ENCODE results near the gene OTOGL. TPM values are rescaled to one million over a fixed set of nuclear protein-coding genes. Genes with fewer than 3 reads are reported as not detected.

The OTOGL gene
- total RNA-seq, 4 donors from 2014 or later, result 0.13 to 1.7 (median 0.23) TPM

DNA sequence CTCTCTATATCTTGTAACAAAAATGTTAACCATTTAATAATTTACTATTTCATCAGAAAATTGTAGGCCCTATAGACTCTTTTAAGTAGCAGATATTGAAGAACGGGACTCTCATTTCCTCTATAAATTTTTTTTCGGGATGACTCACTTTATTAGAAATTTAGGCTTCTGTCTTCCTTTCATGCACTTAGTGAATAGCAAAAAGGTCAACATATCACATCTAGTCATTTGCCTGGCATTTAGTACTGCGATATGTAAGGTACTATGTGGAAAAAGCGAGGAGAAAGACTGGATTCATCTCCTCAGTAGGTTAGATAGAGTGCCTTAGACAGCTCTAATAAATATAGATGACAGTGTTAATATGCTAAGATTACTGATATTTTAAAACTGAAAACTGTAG lies 178.4 kb downstream of the OTOGL start:
- no peaks in the 10 kb centered on the region for H3K4me1 ChIP-seq
- TF ChIP-seq POLR2A (IDR thresholded peaks at IDR 0.05), result no peak
- TF ChIP-seq, protein P1, sequence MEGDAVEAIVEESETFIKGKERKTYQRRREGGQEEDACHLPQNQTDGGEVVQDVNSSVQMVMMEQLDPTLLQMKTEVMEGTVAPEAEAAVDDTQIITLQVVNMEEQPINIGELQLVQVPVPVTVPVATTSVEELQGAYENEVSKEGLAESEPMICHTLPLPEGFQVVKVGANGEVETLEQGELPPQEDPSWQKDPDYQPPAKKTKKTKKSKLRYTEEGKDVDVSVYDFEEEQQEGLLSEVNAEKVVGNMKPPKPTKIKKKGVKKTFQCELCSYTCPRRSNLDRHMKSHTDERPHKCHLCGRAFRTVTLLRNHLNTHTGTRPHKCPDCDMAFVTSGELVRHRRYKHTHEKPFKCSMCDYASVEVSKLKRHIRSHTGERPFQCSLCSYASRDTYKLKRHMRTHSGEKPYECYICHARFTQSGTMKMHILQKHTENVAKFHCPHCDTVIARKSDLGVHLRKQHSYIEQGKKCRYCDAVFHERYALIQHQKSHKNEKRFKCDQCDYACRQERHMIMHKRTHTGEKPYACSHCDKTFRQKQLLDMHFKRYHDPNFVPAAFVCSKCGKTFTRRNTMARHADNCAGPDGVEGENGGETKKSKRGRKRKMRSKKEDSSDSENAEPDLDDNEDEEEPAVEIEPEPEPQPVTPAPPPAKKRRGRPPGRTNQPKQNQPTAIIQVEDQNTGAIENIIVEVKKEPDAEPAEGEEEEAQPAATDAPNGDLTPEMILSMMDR (IDR thresholded peaks at IDR 0.05), result no peak
- no peak for DNase-seq
- H3K27ac ChIP-seq, result no peak overlapping the region
- H3K4me3 ChIP-seq, result no peak overlapping the region
- H3K9me3 ChIP-seq, result no peaks in the 10 kb centered on the region
- H3K27me3 ChIP-seq, result no peaks in the 10 kb centered on the region
- H3K36me3 ChIP-seq, result no peaks in the 10 kb centered on the region

DNA sequence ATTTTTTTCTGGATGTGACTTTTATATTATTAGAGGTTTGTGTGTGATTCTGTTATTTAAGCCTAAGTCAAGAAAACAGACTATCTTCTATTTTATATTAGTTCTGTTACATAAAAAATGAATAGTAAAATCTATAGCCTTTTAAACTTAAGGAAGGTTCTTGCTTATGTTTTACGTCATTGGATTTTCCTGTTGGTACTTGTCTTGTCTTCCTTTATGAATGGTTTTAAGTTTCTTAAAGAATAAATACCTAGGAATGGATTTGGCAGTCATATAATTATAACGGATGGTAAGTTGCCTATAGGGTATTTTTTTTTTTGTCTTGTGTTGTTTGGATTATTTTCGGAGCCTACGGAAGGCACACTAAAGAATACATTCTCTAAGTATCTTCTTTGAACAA lies 182.9 kb downstream of the OTOGL start:
- Histone ChIP-seq H3K36me3 (no peaks in the 10 kb centered on the region), H3K27me3 (no peaks in the 10 kb centered on the region), H3K4me3 (no peak overlapping the region), H3K27ac (no peak overlapping the region), H3K4me1 (no peaks in the 10 kb centered on the region), H3K9me3 (no peaks in the 10 kb centered on the region)
- no peak for DNase-seq
- TF ChIP-seq, protein P1 (IDR thresholded peaks at IDR 0.05), result no peak
- TF ChIP-seq POLR2A (IDR thresholded peaks at IDR 0.05), result no peak

DNA sequence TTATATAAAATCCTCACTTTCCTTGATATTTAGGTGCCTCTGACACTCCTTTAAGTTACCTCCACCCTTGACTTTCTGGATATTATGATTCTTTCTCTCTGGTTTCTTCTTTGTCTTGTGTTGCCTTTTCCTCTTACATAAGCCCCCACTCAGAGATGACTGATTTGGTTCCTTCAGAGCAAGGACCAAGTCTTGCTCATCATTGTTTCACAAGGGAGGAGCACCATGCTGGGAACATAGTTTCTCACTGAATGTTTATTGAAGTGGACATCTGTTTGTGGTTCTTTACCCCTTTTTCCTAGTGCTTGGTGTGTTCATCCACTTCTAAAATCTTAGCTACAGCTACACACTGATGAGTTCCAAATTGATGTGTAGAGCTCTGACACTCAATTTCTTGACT lies 183.4 kb downstream of the OTOGL start:
- Histone ChIP-seq H3K4me3 (no peak overlapping the region), H3K9me3 (no peaks in the 10 kb centered on the region), H3K36me3 (no peaks in the 10 kb centered on the region), H3K27me3 (no peaks in the 10 kb centered on the region), H3K27ac (no peak overlapping the region), H3K4me1 (no peaks in the 10 kb centered on the region)
- TF ChIP-seq, protein P1 (IDR thresholded peaks at IDR 0.05), result no peak
- no peak for TF ChIP-seq POLR2A (IDR thresholded peaks at IDR 0.05)
- DNase-seq, result no peak

DNA sequence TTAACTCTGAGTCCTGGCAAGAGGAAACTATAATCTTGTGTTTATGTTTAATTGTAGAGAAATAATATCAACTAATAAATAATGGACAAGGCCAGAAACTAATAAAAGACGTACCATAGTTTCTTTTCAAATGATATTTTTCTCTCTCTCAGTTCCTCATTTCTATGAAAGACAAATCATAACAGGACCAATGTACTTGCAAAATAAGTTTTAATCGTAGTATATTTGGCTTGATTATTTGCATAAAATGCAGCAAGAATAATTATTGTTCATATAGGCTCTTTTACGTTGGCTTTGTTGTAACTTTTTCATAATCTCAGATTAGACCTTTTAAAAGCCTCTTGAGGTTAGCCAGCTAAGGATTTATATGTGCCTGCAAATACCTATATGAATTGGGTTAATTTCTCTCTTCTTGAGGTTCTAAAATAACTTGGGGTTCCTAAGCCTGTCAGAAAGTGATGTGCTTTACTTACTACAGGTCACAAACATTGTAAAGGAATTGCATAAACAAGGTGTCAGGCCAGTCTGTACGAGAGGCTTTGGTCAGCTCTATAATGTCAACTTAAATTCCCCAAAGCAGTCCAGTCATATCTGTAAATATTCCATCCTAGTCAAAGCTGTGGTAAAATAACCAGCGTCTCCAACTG lies 191.9 kb downstream of the OTOGL start:
- no peaks in the 10 kb centered on the region for H3K9me3 ChIP-seq
- H3K4me3 ChIP-seq, result no peak overlapping the region
- no peak for DNase-seq
- no peak for TF ChIP-seq POLR2A (IDR thresholded peaks at IDR 0.05)
- TF ChIP-seq, protein P1 (IDR thresholded peaks at IDR 0.05), result no peak
- no peaks in the 10 kb centered on the region for H3K27me3 ChIP-seq
- no peak overlapping the region for H3K27ac ChIP-seq
- no peaks in the 10 kb centered on the region for H3K36me3 ChIP-seq
- no peaks in the 10 kb centered on the region for H3K4me1 ChIP-seq

DNA sequence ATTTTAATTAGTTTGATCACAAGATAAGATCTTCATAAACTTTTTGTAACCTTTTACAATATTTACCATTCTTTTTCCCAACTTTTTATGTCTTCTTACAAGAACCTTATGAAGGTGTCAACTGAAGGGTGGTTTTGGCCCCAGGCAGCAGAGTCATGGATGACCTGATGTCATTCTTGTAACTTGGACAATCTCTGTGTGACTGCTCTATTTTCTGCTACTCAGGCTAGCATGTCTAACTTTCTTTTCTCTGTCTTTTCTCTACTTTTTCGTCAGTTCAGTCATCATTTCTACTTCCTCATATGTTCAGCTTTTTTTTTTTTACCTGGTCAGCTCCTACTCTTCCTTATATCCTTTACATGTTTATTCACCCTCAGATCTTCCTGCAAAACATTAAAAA lies 194.0 kb downstream of the OTOGL start:
- TF ChIP-seq, protein P1 (IDR thresholded peaks at IDR 0.05), result no peak
- no peak for TF ChIP-seq POLR2A (IDR thresholded peaks at IDR 0.05)
- no peak overlapping the region for H3K27ac ChIP-seq
- H3K4me3 ChIP-seq, result no peak overlapping the region
- no peaks in the 10 kb centered on the region for H3K27me3 ChIP-seq
- no peaks in the 10 kb centered on the region for H3K4me1 ChIP-seq
- DNase-seq, result no peak
- no peaks in the 10 kb centered on the region for H3K36me3 ChIP-seq
- H3K9me3 ChIP-seq, result no peaks in the 10 kb centered on the region

DNA sequence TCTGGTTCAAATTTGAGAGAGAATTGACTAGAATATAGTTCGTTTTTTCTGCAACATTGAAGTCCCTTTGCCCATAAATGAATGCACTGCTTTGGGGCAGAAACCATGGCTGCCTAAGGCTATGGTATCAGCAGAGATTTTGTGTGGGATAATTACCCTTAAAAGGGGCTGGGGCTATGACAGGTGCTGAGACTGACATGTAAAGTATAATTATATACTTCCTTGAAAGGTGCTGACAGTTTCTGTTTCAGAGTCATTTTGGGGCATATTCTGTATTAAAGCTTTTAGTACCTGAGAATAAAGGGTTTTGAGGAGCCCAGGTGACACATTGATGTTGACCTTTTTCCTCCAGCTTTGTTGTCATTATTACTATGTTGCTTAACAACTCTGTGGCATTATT lies 194.4 kb downstream of the OTOGL start:
- Histone ChIP-seq H3K27me3 (no peaks in the 10 kb centered on the region), H3K4me3 (no peak overlapping the region), H3K9me3 (no peaks in the 10 kb centered on the region), H3K27ac (no peak overlapping the region), H3K4me1 (no peaks in the 10 kb centered on the region), H3K36me3 (no peaks in the 10 kb centered on the region)
- DNase-seq, result no peak
- TF ChIP-seq POLR2A (IDR thresholded peaks at IDR 0.05), result no peak
- TF ChIP-seq, protein P1 (IDR thresholded peaks at IDR 0.05), result no peak
